Immature natural killer cell (primary cell): ENCODE results near the gene ATP11C. TPM values are rescaled to one million over a fixed set of nuclear protein-coding genes. Genes with fewer than 3 reads are reported as not detected.
"Not testable (repeated sequence)": the region's sequence is repeated elsewhere in the genome, so short reads cannot be mapped to it uniquely, and the experiment has no call there.

Experiments used
- DNase-seq, 3 donors: peaks; one replicate each; pipeline ENCODE4 v3.0.0; 2022; ENCODE audit warnings: mixed read lengths in 1 of 3
- H3K27ac Mint-ChIP-seq, 6 donors: one replicate each; pipeline ENCODE4 v1.8.0; 2020; ENCODE audit warnings: mixed read lengths in 6 of 6, mild to moderate bottlenecking in 5 of 6, inconsistent platforms in 4 of 6, moderate library complexity in 3 of 6
- H3K27me3 Mint-ChIP-seq, 3 donors: one replicate each; pipeline ENCODE4 v1.8.0; 2020 to 2021; ENCODE audit warnings: low read depth in 3 of 3, mild to moderate bottlenecking in 3 of 3, mixed read lengths in 3 of 3, moderate library complexity in 3 of 3, inconsistent platforms in 1 of 3
- H3K36me3 Mint-ChIP-seq, 3 donors: one replicate each; pipeline ENCODE4 v1.8.0; 2020; ENCODE audit warnings: mixed read lengths in 3 of 3, inconsistent platforms in 2 of 3, mild to moderate bottlenecking in 2 of 3
- H3K4me1 Mint-ChIP-seq, 2 donors: one replicate each; pipeline ENCODE4 v1.8.0; 2020; ENCODE audit warnings: inconsistent platforms in 2 of 2, mild to moderate bottlenecking in 2 of 2, mixed read lengths in 2 of 2, moderate library complexity in 1 of 2
- H3K4me3 Mint-ChIP-seq, 5 donors: one replicate each; pipeline ENCODE4 v1.8.0; 2020; ENCODE audit warnings: mild to moderate bottlenecking in 5 of 5, mixed read lengths in 5 of 5, inconsistent platforms in 3 of 5, moderate library complexity in 3 of 5
- H3K9me3 Mint-ChIP-seq, 6 donors: one replicate each; pipeline ENCODE4 v1.8.0; 2020; ENCODE audit warnings: mild to moderate bottlenecking in 6 of 6, mixed read lengths in 6 of 6, inconsistent platforms in 4 of 6, moderate library complexity in 3 of 6
- polyA plus RNA-seq, 3 donors: library from polyadenylated mRNA; unstranded; fragments of 300-500 nt; fragmentation: Illumina TruSeq; gene quantifications; one replicate each; pipeline ENCODE4 v1.2.3, GENCODE V29; 2021

Gene ATP11C
- polyA plus RNA-seq, 3 donors from 2014 or later = 1.5 to 3.6 (median 2.9) TPM

DNA sequence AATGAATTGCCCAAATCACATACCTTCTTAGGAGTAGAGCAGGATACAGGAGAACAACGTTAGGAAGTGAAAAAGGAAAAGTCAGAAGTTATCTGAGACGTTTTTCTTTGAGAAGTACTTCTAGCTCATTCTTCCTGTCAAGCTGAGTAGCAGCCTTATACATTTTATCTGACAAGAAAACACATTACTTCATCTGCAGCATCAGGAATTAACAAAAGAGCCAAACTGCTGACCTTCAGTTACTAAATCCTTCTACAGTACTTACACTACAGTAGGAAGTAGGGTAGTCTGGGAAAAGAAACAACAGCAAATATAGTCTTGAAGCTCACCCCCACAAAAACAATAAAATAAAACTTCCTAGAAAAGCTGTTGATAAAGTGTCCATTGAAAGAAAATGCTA, 57.0 kb downstream of the ATP11C start:
- peaks cover 2 to 16% of the 10 kb centered on the region in 2 donors for H3K4me1 Mint-ChIP-seq
- H3K27ac Mint-ChIP-seq = no peak overlapping the region
- H3K36me3 Mint-ChIP-seq = no peaks in the 10 kb centered on the region

DNA sequence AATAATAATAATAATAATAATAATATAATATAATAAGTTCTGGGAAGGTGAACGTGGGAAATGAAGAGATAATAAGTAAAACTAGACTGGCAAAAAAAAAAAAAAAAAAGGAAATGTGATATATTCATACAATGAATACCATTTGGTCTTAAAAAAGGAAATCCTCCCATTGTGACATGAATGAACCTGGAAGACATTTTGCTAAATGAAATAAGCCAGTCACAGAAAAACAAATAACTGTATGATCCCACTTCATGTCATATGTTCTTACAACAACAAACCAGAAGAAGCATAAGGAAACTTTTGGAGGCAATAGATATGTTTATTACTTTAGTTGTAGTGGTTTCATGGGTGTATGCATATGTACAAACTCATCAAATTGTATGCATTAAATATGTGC, 63.1 kb downstream of the ATP11C start:
- H3K9me3 Mint-ChIP-seq = no peaks in the 10 kb centered on the region
- peaks cover 0 to 3% (median 0%) of the 10 kb centered on the region in 3 donors for H3K36me3 Mint-ChIP-seq
- no peak for DNase-seq
- no peak overlapping the region for H3K4me3 Mint-ChIP-seq
- no peaks in the 10 kb centered on the region for H3K27me3 Mint-ChIP-seq
- H3K27ac Mint-ChIP-seq = no peak overlapping the region
- peaks cover 0 to 9% of the 10 kb centered on the region in 2 donors for H3K4me1 Mint-ChIP-seq

More for the DNA sequence above, 57.0 kb downstream of the ATP11C start:
- H3K27me3 Mint-ChIP-seq = no peaks in the 10 kb centered on the region
- H3K4me3 Mint-ChIP-seq = no peak overlapping the region
- no peak for DNase-seq
- no peaks in the 10 kb centered on the region for H3K9me3 Mint-ChIP-seq

DNA sequence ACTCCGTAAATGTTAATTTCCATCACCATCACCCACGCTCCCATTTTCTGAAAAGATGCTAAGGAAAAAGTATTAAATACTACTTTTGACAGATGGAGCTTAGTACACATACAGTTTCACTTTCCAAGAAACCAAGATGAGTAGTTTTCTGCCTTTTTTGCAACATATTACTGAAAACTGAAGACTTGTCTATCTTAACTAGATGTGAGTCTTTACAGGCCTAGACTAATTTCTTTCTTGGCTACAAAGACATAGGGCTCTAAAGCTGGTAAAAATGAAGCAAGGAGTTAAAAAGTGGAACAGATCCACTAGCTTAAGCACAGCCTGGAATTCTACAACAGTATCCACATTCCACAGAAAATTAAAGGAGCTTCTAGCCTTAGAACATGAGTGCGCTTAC, 68.2 kb downstream of the ATP11C start:
- Mint-ChIP-seq H3K4me3 (no peak overlapping the region), H3K36me3 (peaks cover 0 to 3% (median 0%) of the 10 kb centered on the region in 3 donors), H3K27ac (no peak overlapping the region), H3K4me1 (peaks cover 0 to 9% of the 10 kb centered on the region in 2 donors), H3K27me3 (peaks cover 0 to 2% (median 2%) of the 10 kb centered on the region in 3 donors), H3K9me3 (no peaks in the 10 kb centered on the region)
- no peak for DNase-seq

DNA sequence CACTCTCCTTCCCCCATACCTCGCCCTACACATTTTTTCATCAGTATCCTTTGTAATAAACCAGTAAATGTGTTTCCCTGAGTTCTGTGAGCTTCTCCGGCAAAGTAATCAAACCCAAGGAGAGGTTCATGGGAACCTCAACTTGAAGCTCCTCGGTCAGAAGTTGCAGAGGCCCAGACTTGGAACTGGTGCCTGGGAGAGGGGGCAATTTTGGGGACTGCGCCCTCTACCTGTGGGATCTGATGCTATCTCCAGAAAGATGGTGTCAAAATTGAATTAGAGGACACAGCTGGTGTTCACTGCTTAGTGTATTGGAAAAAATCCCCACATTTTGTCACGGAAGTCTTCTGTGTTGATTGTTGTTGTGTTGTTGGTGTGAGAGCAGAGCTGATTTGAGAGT, 70.6 kb downstream of the ATP11C start:
- Mint-ChIP-seq H3K27ac (no peak overlapping the region), H3K27me3 (peaks cover 2 to 4% (median 2%) of the 10 kb centered on the region in 3 donors), H3K4me1 (peaks cover 1 to 4% of the 10 kb centered on the region in 2 donors), H3K36me3 (peaks cover 0 to 3% (median 0%) of the 10 kb centered on the region in 3 donors), H3K9me3 (no peaks in the 10 kb centered on the region), H3K4me3 (no peak overlapping the region)
- no peak for DNase-seq

DNA sequence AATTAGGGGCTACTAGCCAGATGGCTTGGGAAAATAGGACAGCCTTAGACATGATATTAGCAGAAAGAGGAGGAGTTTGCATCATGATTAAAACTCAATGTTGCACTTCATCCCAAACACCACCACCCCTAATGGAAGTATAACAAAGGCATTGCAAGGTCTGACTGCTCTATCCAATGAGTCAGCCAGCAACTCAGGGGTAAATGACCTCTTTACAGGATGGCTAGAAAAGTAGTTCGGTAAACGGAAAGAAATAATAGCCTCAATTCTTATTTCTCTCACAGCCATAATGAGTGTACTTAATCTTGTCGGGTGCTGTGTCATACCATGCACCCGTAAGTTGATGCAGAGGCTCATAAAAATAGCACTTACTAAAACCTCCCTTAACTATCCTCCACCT, 76.0 kb downstream of the ATP11C start:
- not testable (repeated sequence) for H3K36me3 Mint-ChIP-seq, H3K4me3 Mint-ChIP-seq, DNase-seq, H3K4me1 Mint-ChIP-seq, H3K27ac Mint-ChIP-seq, H3K9me3 Mint-ChIP-seq, H3K27me3 Mint-ChIP-seq

DNA sequence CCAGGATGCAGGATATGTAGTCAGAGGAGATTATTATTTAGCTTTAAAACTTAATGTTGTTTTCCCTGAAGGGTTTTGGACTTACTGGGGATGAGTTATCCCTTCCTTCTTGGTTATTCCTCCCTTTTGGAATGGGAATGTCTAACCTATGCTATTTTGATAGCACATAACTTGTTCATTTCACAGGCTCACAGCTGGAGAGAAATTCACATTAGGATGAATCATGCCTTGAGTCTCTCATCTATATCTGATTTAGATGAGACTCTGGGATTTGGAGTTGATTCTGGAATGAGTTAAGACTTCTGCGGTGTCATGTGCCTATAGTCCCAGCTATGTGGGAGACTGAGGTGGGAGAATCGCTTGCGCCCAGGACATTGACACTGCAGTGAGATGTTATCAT, 81.1 kb downstream of the ATP11C start:
- H3K4me3 Mint-ChIP-seq = no peak overlapping the region
- DNase-seq = no peak
- no peaks in the 10 kb centered on the region for H3K36me3 Mint-ChIP-seq
- H3K27me3 Mint-ChIP-seq = peaks cover 0 to 8% (median 1%) of the 10 kb centered on the region in 3 donors
- peaks cover 8 to 9% of the 10 kb centered on the region in 2 donors for H3K4me1 Mint-ChIP-seq
- H3K27ac Mint-ChIP-seq = no peak overlapping the region
- H3K9me3 Mint-ChIP-seq = no peaks in the 10 kb centered on the region

DNA sequence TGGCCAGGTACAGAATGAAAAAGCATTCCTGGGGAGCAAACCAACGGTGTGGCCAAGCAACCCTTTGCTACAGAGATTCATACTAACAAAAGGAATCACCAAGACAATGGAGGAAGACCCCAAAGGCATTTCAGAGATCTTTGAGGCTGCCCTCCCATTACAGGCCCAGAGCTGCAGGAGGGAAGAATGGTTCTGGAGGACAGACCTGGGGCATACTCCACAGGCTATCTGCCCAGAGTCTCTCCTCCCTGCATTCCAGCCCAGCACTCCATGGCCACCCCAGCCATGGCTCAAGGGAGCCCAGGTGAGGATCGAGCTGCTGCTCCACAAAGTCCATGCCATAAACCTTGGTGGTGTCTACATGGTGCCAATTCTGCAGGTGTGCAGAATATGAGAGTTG, 81.9 kb downstream of the ATP11C start:
- Mint-ChIP-seq H3K4me1 (peaks cover 8 to 9% of the 10 kb centered on the region in 2 donors), H3K27ac (no peak overlapping the region)

DNA sequence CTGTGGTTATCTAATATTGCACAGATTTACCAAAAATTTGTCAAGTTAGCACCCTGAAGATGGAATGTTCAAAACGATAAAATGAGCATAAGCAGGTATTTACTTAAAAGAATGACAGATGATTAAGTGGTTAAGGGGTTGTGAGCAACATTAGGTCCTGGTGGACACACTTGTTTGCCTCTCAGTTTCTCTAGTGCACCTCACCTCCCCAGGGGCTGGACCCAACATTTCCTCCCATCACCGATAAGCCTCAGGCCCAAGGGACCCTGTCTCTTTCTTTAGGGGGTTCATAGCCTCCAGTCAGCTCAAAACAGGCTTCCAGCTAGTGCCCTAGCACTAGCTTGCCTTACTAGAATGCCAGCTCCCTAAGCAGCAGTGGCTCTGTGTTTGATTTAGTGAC, 88.0 kb downstream of the ATP11C start:
- peaks cover 0 to under 1% (median 0%) of the 10 kb centered on the region in 3 donors for H3K36me3 Mint-ChIP-seq
- H3K27ac Mint-ChIP-seq = no peak overlapping the region
- H3K27me3 Mint-ChIP-seq = peaks cover 0 to 5% (median 0%) of the 10 kb centered on the region in 3 donors
- H3K4me1 Mint-ChIP-seq = peaks cover 0 to 5% of the 10 kb centered on the region in 2 donors
- H3K4me3 Mint-ChIP-seq = no peak overlapping the region
- no peaks in the 10 kb centered on the region for H3K9me3 Mint-ChIP-seq
- DNase-seq = no peak

More for the DNA sequence above, 81.9 kb downstream of the ATP11C start:
- Mint-ChIP-seq H3K27me3 (peaks cover 0 to 9% (median 1%) of the 10 kb centered on the region in 3 donors), H3K36me3 (no peaks in the 10 kb centered on the region), H3K9me3 (no peaks in the 10 kb centered on the region), H3K4me3 (no peak overlapping the region)
- no peak for DNase-seq

DNA sequence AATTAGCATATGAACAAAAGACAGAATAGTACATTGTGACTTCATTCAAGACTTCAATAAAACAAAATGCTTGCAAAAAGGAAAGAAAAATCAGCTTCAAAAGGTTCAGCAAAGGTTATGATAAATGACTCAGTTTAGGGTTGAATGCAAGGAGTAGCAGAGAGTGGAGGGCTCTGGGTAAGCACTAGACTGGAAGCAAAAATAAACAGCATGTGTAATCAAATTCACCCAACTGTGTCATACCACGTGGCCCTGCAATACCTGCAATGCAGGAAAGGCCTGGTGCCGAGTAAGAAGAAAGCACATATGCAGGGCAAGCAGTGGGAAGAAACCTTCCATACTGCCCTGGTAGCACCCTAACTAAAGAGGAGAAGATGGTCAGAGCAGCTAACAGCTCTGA, 88.7 kb downstream of the ATP11C start:
- peaks cover 0 to 5% (median 0%) of the 10 kb centered on the region in 3 donors for H3K27me3 Mint-ChIP-seq
- no peaks in the 10 kb centered on the region for H3K9me3 Mint-ChIP-seq
- no peak for DNase-seq
- peaks cover 0 to 4% (median 0%) of the 10 kb centered on the region in 3 donors for H3K36me3 Mint-ChIP-seq
- H3K4me1 Mint-ChIP-seq = peaks cover 0 to 5% of the 10 kb centered on the region in 2 donors
- peak overlapping the region in 1 of 6 donors; percentile 21 for H3K27ac Mint-ChIP-seq
- H3K4me3 Mint-ChIP-seq = no peak overlapping the region

DNA sequence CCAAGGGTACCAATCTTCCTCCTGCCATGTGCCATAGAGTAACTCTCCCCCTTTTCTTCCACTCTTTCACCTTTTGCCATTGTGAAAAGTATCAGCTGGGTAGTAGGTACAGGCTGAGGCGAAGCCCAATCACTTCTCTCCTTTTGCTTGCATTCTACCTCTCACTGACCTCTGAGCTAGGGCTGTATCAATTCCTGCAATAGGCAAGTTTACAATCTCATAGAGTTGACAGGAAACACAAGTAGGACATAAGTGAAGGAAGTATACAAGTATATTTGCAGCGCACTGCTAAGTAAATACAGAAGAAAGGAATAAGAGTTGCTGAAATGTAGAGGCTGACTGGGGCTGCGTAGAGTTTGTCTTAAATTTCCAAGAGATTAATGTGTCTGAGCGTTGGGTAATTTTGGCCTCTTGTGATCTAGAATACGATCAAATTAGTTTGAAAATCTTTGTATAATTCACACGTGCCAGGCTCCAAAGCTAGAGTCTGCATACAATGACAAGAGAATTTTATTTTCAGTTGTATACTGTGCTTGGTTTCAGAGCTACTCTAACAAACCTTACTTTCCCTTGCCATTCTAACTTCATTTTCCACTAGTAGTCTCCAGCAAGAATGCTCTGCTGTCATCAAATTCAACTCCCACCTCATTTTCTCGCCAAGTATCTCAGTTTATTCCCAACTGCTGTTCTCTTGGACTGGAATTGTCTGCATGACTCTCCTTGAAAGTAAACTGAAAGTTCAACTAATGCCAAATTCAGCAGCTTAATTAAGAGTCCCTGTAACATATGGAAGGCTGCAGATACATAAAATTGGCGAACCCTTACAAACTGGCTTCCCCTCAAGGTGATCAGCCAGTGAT, 90.3 kb downstream of the ATP11C start:
- Mint-ChIP-seq H3K4me1 (peaks cover 0 to 5% of the 10 kb centered on the region in 2 donors), H3K9me3 (no peaks in the 10 kb centered on the region), H3K27ac (no peak overlapping the region), H3K4me3 (no peak overlapping the region), H3K36me3 (peaks cover 0 to 8% (median 0%) of the 10 kb centered on the region in 3 donors), H3K27me3 (peaks cover 0 to 5% (median 0%) of the 10 kb centered on the region in 3 donors)
- DNase-seq = no peak

DNA sequence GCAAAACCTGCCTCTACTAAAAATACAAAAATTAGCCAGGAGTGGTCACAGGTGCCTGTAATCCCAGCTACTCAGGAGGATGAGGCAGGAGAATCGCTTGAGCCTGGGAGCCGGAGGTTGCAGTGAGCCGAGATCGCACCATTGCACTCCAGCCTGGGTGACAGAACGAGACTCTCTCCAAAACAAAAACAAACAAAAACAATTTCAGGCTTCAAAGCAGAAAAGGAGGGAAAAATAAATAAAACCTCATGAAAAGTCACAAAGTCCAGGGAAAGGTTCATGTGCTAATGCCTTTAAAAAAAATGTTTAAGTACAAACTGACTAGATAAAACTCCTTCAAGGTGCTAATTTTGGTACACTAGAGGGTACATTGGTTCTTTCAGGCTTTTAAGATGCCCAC, 96.5 kb downstream of the ATP11C start:
- H3K36me3 Mint-ChIP-seq, DNase-seq, H3K4me3 Mint-ChIP-seq, H3K27me3 Mint-ChIP-seq, H3K27ac Mint-ChIP-seq, H3K9me3 Mint-ChIP-seq: not testable (repeated sequence)
- peaks cover 8 to 17% of the 10 kb centered on the region in 2 donors for H3K4me1 Mint-ChIP-seq

DNA sequence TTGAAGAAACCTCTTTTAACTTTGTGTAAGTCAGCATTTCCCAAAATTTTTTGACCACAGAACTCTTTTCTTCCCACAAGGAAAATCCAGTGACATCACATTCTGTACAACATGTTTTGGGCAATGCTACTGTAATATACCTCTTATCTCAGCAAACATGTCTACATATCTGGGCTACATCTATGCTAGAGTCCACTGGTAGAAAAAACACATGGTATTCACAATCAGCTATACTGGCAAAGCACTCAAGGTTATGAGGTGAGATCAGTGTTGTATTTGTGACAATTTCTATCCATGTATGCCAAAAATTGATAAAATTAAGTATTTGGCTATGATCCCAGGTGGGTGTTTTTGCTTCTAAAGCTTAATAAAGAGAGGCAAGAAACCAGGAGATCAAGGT, 98.0 kb downstream of the ATP11C start:
- peaks cover 0 to 2% (median 0%) of the 10 kb centered on the region in 3 donors for H3K27me3 Mint-ChIP-seq
- H3K36me3 Mint-ChIP-seq = peaks cover 0 to 7% (median 0%) of the 10 kb centered on the region in 3 donors
- DNase-seq = no peak
- no peak overlapping the region for H3K4me3 Mint-ChIP-seq
- H3K4me1 Mint-ChIP-seq = peaks cover 21 to 30% of the 10 kb centered on the region in 2 donors
- no peaks in the 10 kb centered on the region for H3K9me3 Mint-ChIP-seq
- peak overlapping the region in 1 of 6 donors; percentile 3 for H3K27ac Mint-ChIP-seq

DNA sequence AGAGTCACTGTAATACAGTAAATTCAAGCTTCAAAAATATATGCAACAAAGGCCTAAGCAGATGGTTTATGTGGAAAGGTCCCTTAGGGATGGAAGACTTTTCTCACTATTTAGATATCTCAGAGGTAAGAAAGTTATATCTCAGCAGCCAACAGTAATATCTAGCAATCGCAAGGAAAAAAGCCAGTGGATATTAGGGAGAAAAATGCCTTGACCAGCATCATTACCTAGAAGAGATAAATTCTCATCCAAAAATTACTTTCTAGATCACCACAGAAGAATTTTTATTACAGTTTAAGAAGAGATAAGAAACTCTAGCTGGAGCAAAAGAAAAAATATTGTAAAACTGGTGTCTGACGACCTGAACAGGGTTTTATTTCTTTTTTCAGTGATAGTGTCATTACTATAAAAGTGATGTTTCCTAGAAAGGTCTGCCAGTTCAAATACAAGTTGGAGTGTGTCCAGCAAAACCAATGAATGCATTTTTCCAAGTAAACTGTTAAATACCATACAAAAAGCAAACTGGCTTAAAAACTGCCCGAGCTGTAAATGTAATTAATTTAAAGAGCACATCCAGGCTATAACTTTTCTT, 100.0 kb downstream of the ATP11C start:
- Mint-ChIP-seq H3K9me3 (no peaks in the 10 kb centered on the region), H3K4me1 (peaks cover 25 to 37% of the 10 kb centered on the region in 2 donors), H3K27me3 (peaks cover 0 to 3% (median 2%) of the 10 kb centered on the region in 3 donors), H3K4me3 (no peak overlapping the region), H3K36me3 (no peaks in the 10 kb centered on the region), H3K27ac (no peak overlapping the region)
- DNase-seq = no peak
